Liver (tissue), 9 donors: ENCODE results near the gene IDH3A. TPM values are rescaled to one million over a fixed set of nuclear protein-coding genes. Genes with fewer than 3 reads are reported as not detected.
A peak's percentile ranks its signal among the peaks of the same experiment; 100 is the strongest.

Experiments
- DNase-seq: peaks from one replicate; pipeline ENCODE4 v3.0.0-alpha.2; 2017; ENCODE audit warnings: low spot score
- H3K27ac ChIP-seq, 2 donors: one replicate each; pipeline ENCODE4 v1.7.0; 2013; ENCODE audit warnings: inconsistent platforms in 2 of 2, low read length in 2 of 2, control low read depth in 1 of 2, low read depth in 1 of 2, mild to moderate bottlenecking in 1 of 2
- H3K27me3 ChIP-seq, 4 donors: one replicate each; pipeline versions ENCODE4 v1.6.1 to v1.7.0; 2013; ENCODE audit warnings: low read length in 3 of 4, inconsistent platforms in 1 of 4, mild to moderate bottlenecking in 1 of 4, moderate library complexity in 1 of 4; ENCODE audit not compliant: control insufficient read depth in 4 of 4, insufficient read depth in 4 of 4
- H3K36me3 ChIP-seq, 4 donors: one replicate each; pipeline versions ENCODE4 v1.6.1 to v1.7.0; 2013; ENCODE audit warnings: low read length in 3 of 4, mild to moderate bottlenecking in 3 of 4, low read depth in 1 of 4, moderate library complexity in 1 of 4; ENCODE audit not compliant: control insufficient read depth in 4 of 4, insufficient read depth in 3 of 4
- H3K4me1 ChIP-seq, 4 donors: one replicate each; pipeline versions ENCODE4 v1.6.1 to v1.7.0; 2013; ENCODE audit warnings: low read length in 3 of 4, mild to moderate bottlenecking in 3 of 4, moderate library complexity in 1 of 4; ENCODE audit not compliant: control insufficient read depth in 4 of 4, insufficient read depth in 4 of 4
- H3K4me3 ChIP-seq, 3 donors: one replicate each; pipeline versions ENCODE4 v1.6.1 to v1.7.0; 2013; ENCODE audit warnings: low read length in 3 of 3, control low read depth in 1 of 3, low read depth in 1 of 3, mild to moderate bottlenecking in 1 of 3
- H3K9ac ChIP-seq, 2 donors: one replicate each; pipeline ENCODE4 v1.7.0; 2013; ENCODE audit warnings: low read length in 2 of 2, mild to moderate bottlenecking in 2 of 2, moderate library complexity in 2 of 2, control low read depth in 1 of 2, low read depth in 1 of 2
- H3K9me3 ChIP-seq, 4 donors: one replicate each; pipeline versions ENCODE4 v1.6.1 to v1.7.0; 2013; ENCODE audit warnings: low read length in 3 of 4; ENCODE audit not compliant: control insufficient read depth in 4 of 4
- ATF3 ChIP-seq: IDR thresholded peaks from 2 replicates; pipeline ENCODE4 v1.6.1; 2016; ENCODE audit warnings: antibody characterized with exemption
- CTCF ChIP-seq: fragments of 150-350 bp; IDR thresholded peaks from 2 replicates; pipeline ENCODE4 v1.5.1; 2017; ENCODE audit warnings: improper control_type of control experiment, low read depth, low read length; ENCODE audit not compliant: missing input control
- EGR1 ChIP-seq, 2 donors: IDR thresholded peaks; 2 replicates each; pipeline ENCODE4 v1.6.1; 2016 to 2018; ENCODE audit warnings: antibody characterized with exemption in 2 of 2, low read depth in 2 of 2
- FOXA1 ChIP-seq: IDR thresholded peaks from 2 replicates; pipeline ENCODE4 v1.6.1; 2016; ENCODE audit warnings: antibody characterized with exemption
- FOXA2 ChIP-seq: IDR thresholded peaks from 2 replicates; pipeline ENCODE4 v1.6.1; 2016; ENCODE audit warnings: antibody characterized with exemption
- GABPA ChIP-seq, 2 donors: IDR thresholded peaks in 1 of 2; conservative IDR thresholded peaks in 1 of 2; 2 replicates each; pipeline ENCODE4 v1.6.1; 2016; ENCODE audit warnings: antibody characterized with exemption in 2 of 2, mild to moderate bottlenecking in 1 of 2, moderate library complexity in 1 of 2
- HNF4A ChIP-seq, 2 donors: conservative IDR thresholded peaks; 2 replicates each; pipeline ENCODE4 v1.6.1; 2016; ENCODE audit warnings: antibody characterized with exemption in 2 of 2, mild to moderate bottlenecking in 2 of 2
- HNF4G ChIP-seq: IDR thresholded peaks from 2 replicates; pipeline ENCODE4 v1.6.1; 2016; ENCODE audit warnings: antibody characterized with exemption
- JUND ChIP-seq, 2 donors: IDR thresholded peaks; 2 replicates each; pipeline ENCODE4 v1.6.1; 2016; ENCODE audit warnings: antibody characterized with exemption in 2 of 2
- MAX ChIP-seq: IDR thresholded peaks from 2 replicates; pipeline ENCODE4 v1.6.1; 2016; ENCODE audit warnings: antibody characterized with exemption
- NR2F2 ChIP-seq: IDR thresholded peaks from 2 replicates; pipeline ENCODE4 v1.6.1; 2016; ENCODE audit warnings: antibody characterized with exemption
- RAD21 ChIP-seq, 2 donors: IDR thresholded peaks; 2 replicates each; pipeline ENCODE4 v1.6.1; 2016; ENCODE audit warnings: antibody characterized with exemption in 2 of 2, mild to moderate bottlenecking in 2 of 2
- REST ChIP-seq: IDR thresholded peaks from 2 replicates; pipeline ENCODE4 v1.6.1; 2016; ENCODE audit warnings: antibody characterized with exemption, mild to moderate bottlenecking
- RXRA ChIP-seq, 2 donors: IDR thresholded peaks; 2 replicates each; pipeline ENCODE4 v1.6.1; 2017 to 2018; ENCODE audit warnings: antibody characterized with exemption in 2 of 2, mild to moderate bottlenecking in 1 of 2
- SP1 ChIP-seq: IDR thresholded peaks from 2 replicates; pipeline ENCODE4 v1.6.1; 2018; ENCODE audit warnings: antibody characterized with exemption, mild to moderate bottlenecking
- TAF1 ChIP-seq: conservative IDR thresholded peaks from 2 replicates; pipeline ENCODE4 v1.6.1; 2016; ENCODE audit warnings: antibody characterized with exemption, mild to moderate bottlenecking
- YY1 ChIP-seq: IDR thresholded peaks from 2 replicates; pipeline ENCODE4 v1.6.1; 2016; ENCODE audit warnings: antibody characterized with exemption, mild to moderate bottlenecking
- ZBTB33 ChIP-seq: IDR thresholded peaks from 2 replicates; pipeline ENCODE4 v1.6.1; 2016; ENCODE audit warnings: antibody characterized with exemption
- WGBS: extraction: QIAGEN DNeasy Blood & Tissue Kit; methylation state at CpG from one replicate; pipeline ENCODE4 v1.1.7; 2013; 5-methylcytosine and 5-hydroxymethylcytosine counted together
- polyA plus RNA-seq, 2 donors: library from polyadenylated mRNA; stranded (reverse) in 1 of 2; unstranded in 1 of 2; fragments of 200-250 nt in 1 of 2; fragments of >200 nt in 1 of 2; fragmentation: Nextera tagmentation in 1 of 2; extraction: Ambion mirVana in 1 of 2; gene quantifications; one replicate each; pipeline versions ENCODE4 v1.2.1 to v1.2.3, GENCODE V29; 2013 to 2015
- total RNA-seq, 2 donors: library from RNA; depleted of rRNA; stranded (reverse); fragments of >200 nt; gene quantifications; one replicate each; pipeline ENCODE4 v1.2.3, GENCODE V29; 2014
- donor health status: healthy.
- donor health status: healthy.
- donor health status: healthy.
- donor health status: healthy.
- donor health status: healthy.

Gene IDH3A
- 10 to 100 TPM; 13.5 to 51.7 TPM for total RNA-seq
- 10 to 100 TPM; 17.8 to 30.2 TPM for polyA plus RNA-seq

- Histone ChIP-seq H3K27ac (peak within 1 kb of the TSS; percentile 77 to 83), H3K27me3 (no peaks in the 10 kb centered on the region), H3K36me3 (no peaks in the 10 kb centered on the region), H3K9me3 (no peaks in the 10 kb centered on the region), H3K4me3 (peak within 1 kb of the TSS; percentile 81 to 92 (median 86)), H3K4me1 (peaks cover 4 to 21% (median 8%) of the 10 kb centered on the region in 4 donors), H3K9ac (peak within 1 kb of the TSS; percentile 80 to 88)
- peak; percentile 38 for TF ChIP-seq REST
- peak; percentile 71 for TF ChIP-seq MAX
- TF ChIP-seq FOXA2, result no peak
- TF ChIP-seq NR2F2, result peak; percentile 26
- peak; percentile 73 for TF ChIP-seq SP1
- TF ChIP-seq CTCF, result no peak
- peak; percentile 67 to 68 for TF ChIP-seq RXRA (IDR thresholded peaks at IDR 0.05)
- TF ChIP-seq HNF4G, result no peak
- TF ChIP-seq JUND (IDR thresholded peaks at IDR 0.05), result peak in 1 of 2 donors; percentile 13
- TF ChIP-seq HNF4A (conservative IDR thresholded peaks at IDR 0.05), result peak; percentile 44 to 45
- no peak for TF ChIP-seq TAF1
- peak in 1 of 2 donors; percentile 76 for TF ChIP-seq GABPA (IDR thresholded peaks at IDR 0.05 in 1 of 2, conservative IDR thresholded peaks at IDR 0.05 in 1 of 2)
- TF ChIP-seq EGR1 (IDR thresholded peaks at IDR 0.05; ENCODE audit: low read depth in 2 of 2), result peak; percentile 34 to 57
- peak in 1 of 2 donors; percentile 28 for TF ChIP-seq RAD21 (IDR thresholded peaks at IDR 0.05)
- peak; percentile 84 for TF ChIP-seq YY1
- no peak for TF ChIP-seq ATF3
- peak; percentile 47 for TF ChIP-seq FOXA1
- peak; percentile 48 for TF ChIP-seq ZBTB33
- under 1% methylated on average over 79 of the region's 79 CpGs for WGBS
- DNase-seq, result peak; percentile 100
Measured at GRCh38 chr15:78149068-78149804, at the start of gene IDH3A. TSS of gene IDH3A (plus strand) at chr15:78149362. CDS start at chr15:78149404, 42 bp downstream.
